ENCODE results near the gene SYNE1.

DNA sequence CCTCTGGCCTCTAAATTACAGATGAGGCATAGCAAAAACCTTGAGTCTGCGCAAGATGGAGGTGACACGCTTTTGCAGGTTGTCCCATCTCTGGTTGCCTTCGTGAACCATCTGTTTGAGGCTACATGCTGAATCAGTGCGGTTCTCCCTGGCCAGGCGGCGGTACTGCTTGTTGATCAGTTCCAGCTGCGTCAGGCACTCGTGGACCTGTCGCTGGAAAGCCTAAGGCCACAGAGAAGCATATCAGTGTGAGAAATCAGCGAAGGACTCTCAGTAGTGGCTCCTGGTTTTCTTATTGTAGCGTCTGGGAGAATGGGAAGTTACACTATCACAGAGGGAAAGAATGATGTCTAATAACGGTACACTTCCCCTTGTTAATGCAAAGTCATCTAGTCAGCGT lies 485.2 kb downstream of the SYNE1 start:
- TF ChIP-seq, protein P1, sequence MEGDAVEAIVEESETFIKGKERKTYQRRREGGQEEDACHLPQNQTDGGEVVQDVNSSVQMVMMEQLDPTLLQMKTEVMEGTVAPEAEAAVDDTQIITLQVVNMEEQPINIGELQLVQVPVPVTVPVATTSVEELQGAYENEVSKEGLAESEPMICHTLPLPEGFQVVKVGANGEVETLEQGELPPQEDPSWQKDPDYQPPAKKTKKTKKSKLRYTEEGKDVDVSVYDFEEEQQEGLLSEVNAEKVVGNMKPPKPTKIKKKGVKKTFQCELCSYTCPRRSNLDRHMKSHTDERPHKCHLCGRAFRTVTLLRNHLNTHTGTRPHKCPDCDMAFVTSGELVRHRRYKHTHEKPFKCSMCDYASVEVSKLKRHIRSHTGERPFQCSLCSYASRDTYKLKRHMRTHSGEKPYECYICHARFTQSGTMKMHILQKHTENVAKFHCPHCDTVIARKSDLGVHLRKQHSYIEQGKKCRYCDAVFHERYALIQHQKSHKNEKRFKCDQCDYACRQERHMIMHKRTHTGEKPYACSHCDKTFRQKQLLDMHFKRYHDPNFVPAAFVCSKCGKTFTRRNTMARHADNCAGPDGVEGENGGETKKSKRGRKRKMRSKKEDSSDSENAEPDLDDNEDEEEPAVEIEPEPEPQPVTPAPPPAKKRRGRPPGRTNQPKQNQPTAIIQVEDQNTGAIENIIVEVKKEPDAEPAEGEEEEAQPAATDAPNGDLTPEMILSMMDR (IDR thresholded peaks at IDR 0.05), result no peak
- TF ChIP-seq POLR2A (IDR thresholded peaks at IDR 0.05), result no peak
